Measurements from ENCODE around the gene NPDC1. TPM values are rescaled to one million over a fixed set of nuclear protein-coding genes. Genes with fewer than 3 reads are reported as not detected.

NPDC1 gene
- total and polyA plus RNA-seq, 2 of the 8 experiments (the other 6 are each of a cell fraction or from before 2014, with no cell fraction given) = 26.2 to 44.1 TPM

GRCh38 chr9:137037483-137037882, 8.5 kb downstream of the NPDC1 start:
- no peak overlapping the region for H2BK5ac ChIP-seq (ENCODE audit: low read depth, low read length)
- H2AFZ ChIP-seq (ENCODE audit: low read length) = no peak overlapping the region
- H3K18ac ChIP-seq (ENCODE audit: extremely low read depth, low read length) = no peak overlapping the region
- no peaks in the 10 kb centered on the region for H3K79me2 ChIP-seq (ENCODE audit: control insufficient read depth in 1 of 2, insufficient read depth in 2 of 2, low read length in 2 of 2)
- H3K9me3 ChIP-seq (ENCODE audit: insufficient read depth in 2 of 2, low read depth in 1 of 2, low read length in 1 of 2) = no peaks in the 10 kb centered on the region
- H3K36me3 ChIP-seq (ENCODE audit: control insufficient read depth in 2 of 4, insufficient read depth in 4 of 4, low read length in 3 of 4) = peaks cover 0 to 3% (median 0%) of the 10 kb centered on the region in 4 experiments; a peak in 1 of 8 replicates
- H2AK5ac ChIP-seq (ENCODE audit: low read depth, low read length) = no peak overlapping the region
- no peak overlapping the region for H2BK15ac ChIP-seq (ENCODE audit: low read length)
- no peak overlapping the region for H4K91ac ChIP-seq (replicated peaks; ENCODE audit: insufficient read length, low read length)
- H4K20me1 ChIP-seq (replicated peaks in 1 of 2; ENCODE audit: control insufficient read depth in 1 of 2, insufficient read depth in 2 of 2, low read length in 2 of 2) = peaks cover 2 to 5% of the 10 kb centered on the region in 2 experiments
- H3K27ac ChIP-seq (ENCODE audit: low read depth, low read length) = no peak overlapping the region
- FAIRE-seq (no peak), DNase-seq (ENCODE audit: low read depth in 1 of 2, low spot score in 2 of 2) (no peak)
- no peak overlapping the region for H4K8ac ChIP-seq (ENCODE audit: extremely low read depth, insufficient read depth, low read length)
- H2BK20ac ChIP-seq (ENCODE audit: low read length) = no peak overlapping the region
- no peak overlapping the region for H3K9ac ChIP-seq (replicated peaks in 1 of 4; ENCODE audit: extremely low read depth in 1 of 4, low read depth in 3 of 4, low read length in 3 of 4)
- 88% methylated on average over 10 of the region's 10 CpGs; no CpG with 5 or more reads in 1 of the 2 experiments for WGBS, 2 experiments (ENCODE audit: extremely low coverage in 1 of 2, insufficient coverage in 1 of 2, insufficient read length in 1 of 2, insufficient replicate concordance in 2 of 2, low coverage in 1 of 2, low lambda C conversion rate in 2 of 2, missing lambda C conversion rate in 1 of 2)
- POLR2A ChIA-PET (ENCODE audit: partially characterized antibody) = interaction anchor here (1.8 kb wide), 1 partner anchor 26 kb away, joined by 5 read pairs; no protein-coding TSS in a partner anchor
- no peak overlapping the region for H3K4me2 ChIP-seq (ENCODE audit: insufficient read depth in 1 of 2, low read depth in 2 of 2, low read length in 2 of 2)
- H2BK120ac ChIP-seq (replicated peaks; ENCODE audit: low read depth, low read length) = no peak overlapping the region
- no peak overlapping the region for H3K14ac ChIP-seq (ENCODE audit: insufficient read length)
- no peak overlapping the region for H2BK12ac ChIP-seq (ENCODE audit: low read depth, low read length)
- CTCF ChIA-PET (ENCODE audit: partially characterized antibody) = interaction anchor here (0.7 to 3.8 kb wide), 10 partner anchors 9 to 90 kb away, joined by 3 to 63 read pairs (median 10); partner anchors contain the start of genes ABCA2, NPDC1, PTGDS and SAPCD2
- H3K4me1 ChIP-seq (replicated peaks in 1 of 4; ENCODE audit: control insufficient read depth in 3 of 4, insufficient read depth in 4 of 4, low read length in 3 of 4) = peaks cover 0 to 2% (median 0%) of the 10 kb centered on the region in 4 experiments; a peak in 4 of 7 replicates
- no peak overlapping the region for H3K4me3 ChIP-seq (ENCODE audit: extremely low read depth in 1 of 4, insufficient read depth in 2 of 4, low read depth in 3 of 4, low read length in 4 of 4)
- H3K56ac ChIP-seq (replicated peaks; ENCODE audit: insufficient read length, low read depth, low read length) = no peak overlapping the region
- no peaks in the 10 kb centered on the region for H3K79me1 ChIP-seq (ENCODE audit: low read depth, low read length)
- H3K4ac ChIP-seq (replicated peaks; ENCODE audit: insufficient read length, low read depth, low read length) = no peak overlapping the region
- no peaks in the 10 kb centered on the region for H3K23me2 ChIP-seq (ENCODE audit: low read depth, low read length)
- H3K27me3 ChIP-seq (replicated peaks in 1 of 4; ENCODE audit: control insufficient read depth in 3 of 4, extremely low read depth in 1 of 4, insufficient read depth in 3 of 4, low read length in 3 of 4) = no peaks in the 10 kb centered on the region; a peak in 3 of 7 replicates
- H3K23ac ChIP-seq (ENCODE audit: insufficient read length) = no peak overlapping the region
- no peak overlapping the region for H4K5ac ChIP-seq (ENCODE audit: insufficient read length, low read depth, low read length)
- TF ChIP-seq RNF2 (IDR thresholded peaks at IDR 0.05; ENCODE audit: borderline replicate concordance, low read depth, low read length, missing control alignments, poor library complexity, severe bottlenecking) (no peak), RFX5 (IDR thresholded peaks at IDR 0.05; ENCODE audit: borderline replicate concordance, low read depth, low read length) (no peak), SP1 (IDR thresholded peaks at IDR 0.05; ENCODE audit: low read depth, low read length) (no peak), TAF7 (optimal IDR thresholded peaks at IDR 0.05; ENCODE audit: borderline replicate concordance, low read depth, low read length) (no peak), JUN (IDR thresholded peaks at IDR 0.05; ENCODE audit: low read depth, low read length) (no peak), SIN3A (conservative IDR thresholded peaks at IDR 0.05 in 1 of 2, IDR thresholded peaks at IDR 0.05 in 1 of 2; ENCODE audit: low read depth in 1 of 2, low read length in 2 of 2) (no peak)
